H1 (cell line): ENCODE results near the gene ADAMTS17. TPM values are rescaled to one million over a fixed set of nuclear protein-coding genes. Genes with fewer than 3 reads are reported as not detected.

Source experiments
- CTCF ChIA-PET: fragments of 300-600 bp; sonication (Branson Sonifier 250); formaldehyde crosslinking; loops from one replicate; lab custom pipeline; 2021; ENCODE audit not compliant: partially characterized antibody; lab: Charles Lee
- POLR2A ChIA-PET: fragments of 300-600 bp; sonication (Branson Sonifier 250); formaldehyde crosslinking; loops from one replicate; lab custom pipeline; 2021; ENCODE audit warnings: inconsistent platforms; ENCODE audit not compliant: partially characterized antibody; lab: Charles Lee
- DNase-seq, 2 experiments: peaks; one replicate each; pipeline versions ENCODE4 v3.0.0 to v3.0.0-alpha.2; 2010 to 2022; ENCODE audit warnings: low spot score in 2 of 2, low read depth in 1 of 2, mixed read lengths in 1 of 2
- FAIRE-seq: peaks from 2 replicates; lab custom pipeline; 2011; peaks lifted over from hg19 to GRCh38; lab: Jason Lieb, UNC
- H2AFZ ChIP-seq: 2 replicates; pipeline ENCODE4 v1.8.1; 2012; ENCODE audit warnings: low read length, inconsistent platforms
- H2AK5ac ChIP-seq: 2 replicates; pipeline ENCODE4 v1.6.1; 2013; ENCODE audit warnings: low read depth, low read length
- H2BK120ac ChIP-seq: replicated peaks from 2 replicates; pipeline ENCODE3; 2013; ENCODE audit warnings: low read depth, low read length, inconsistent platforms
- H2BK12ac ChIP-seq: 2 replicates; pipeline ENCODE4 v1.6.1; 2013; ENCODE audit warnings: low read depth, low read length
- H2BK15ac ChIP-seq: 2 replicates; pipeline ENCODE4 v1.6.1; 2013; ENCODE audit warnings: low read length
- H2BK20ac ChIP-seq: 2 replicates; pipeline ENCODE4 v1.6.1; 2013; ENCODE audit warnings: low read length
- H2BK5ac ChIP-seq: 2 replicates; pipeline ENCODE4 v1.6.1; 2013; ENCODE audit warnings: low read depth, low read length
- H3K14ac ChIP-seq: 2 replicates; pipeline ENCODE4 v1.6.1; 2013; ENCODE audit warnings: inconsistent platforms; ENCODE audit not compliant: insufficient read length
- H3K18ac ChIP-seq: 2 replicates; pipeline ENCODE4 v1.6.1; 2013; ENCODE audit warnings: low read length; ENCODE audit errors: extremely low read depth
- H3K23ac ChIP-seq: 2 replicates; pipeline ENCODE4 v1.6.1; 2013; ENCODE audit warnings: inconsistent platforms; ENCODE audit not compliant: insufficient read length
- H3K23me2 ChIP-seq: 2 replicates; pipeline ENCODE4 v1.6.1; 2013; ENCODE audit warnings: low read depth, low read length
- H3K27ac ChIP-seq: 2 replicates; pipeline ENCODE4 v1.6.1; 2011; ENCODE audit warnings: low read depth, low read length, inconsistent platforms
- H3K27me3 ChIP-seq, 4 experiments: replicated peaks in 1 of 4; 1 replicate in 1 of 4; 2 replicates in 3 of 4; pipeline versions ENCODE4 v1.6.1 to v1.8.1; 2011 to 2013; ENCODE audit warnings: low read length in 3 of 4, mild to moderate bottlenecking in 3 of 4, inconsistent platforms in 2 of 4, mixed read lengths in 2 of 4, moderate library complexity in 1 of 4; ENCODE audit not compliant: control insufficient read depth in 3 of 4, insufficient read depth in 3 of 4; ENCODE audit errors: extremely low read depth in 1 of 4
- H3K36me3 ChIP-seq, 4 experiments: 2 replicates each; pipeline versions ENCODE4 v1.6.1 to v1.8.1; 2011 to 2013; ENCODE audit warnings: mild to moderate bottlenecking in 4 of 4, low read length in 3 of 4, moderate library complexity in 2 of 4, control low read depth in 1 of 4, inconsistent platforms in 1 of 4; ENCODE audit not compliant: insufficient read depth in 4 of 4, control insufficient read depth in 2 of 4
- H3K4ac ChIP-seq: replicated peaks from 2 replicates; pipeline ENCODE3; 2013; ENCODE audit warnings: low read length, low read depth, mixed read lengths, inconsistent platforms; ENCODE audit not compliant: insufficient read length
- H3K4me1 ChIP-seq, 4 experiments: replicated peaks in 1 of 4; 1 replicate in 1 of 4; 2 replicates in 3 of 4; pipeline versions ENCODE4 v1.6.1 to v1.8.1; 2011 to 2013; ENCODE audit warnings: low read length in 3 of 4, inconsistent platforms in 2 of 4, mixed read lengths in 1 of 4; ENCODE audit not compliant: insufficient read depth in 4 of 4, control insufficient read depth in 3 of 4
- H3K4me2 ChIP-seq, 2 experiments: 2 replicates each; pipeline versions ENCODE4 v1.6.1 to v1.8.1; 2011 to 2013; ENCODE audit warnings: low read depth in 2 of 2, low read length in 2 of 2, control low read depth in 1 of 2, inconsistent platforms in 1 of 2, mild to moderate bottlenecking in 1 of 2; ENCODE audit not compliant: insufficient read depth in 1 of 2
- H3K4me3 ChIP-seq, 4 experiments: fragments of 200-600, 300-600 bp in 1 of 4; sonication (generic), shearing (Covaris generic), sonication (Bioruptor Twin) in 1 of 4; 2 replicates each; pipeline versions ENCODE4 v1.5.1 to v1.8.1; 2011 to 2016; ENCODE audit warnings: low read length in 4 of 4, low read depth in 3 of 4, control low read depth in 2 of 4, inconsistent platforms in 2 of 4, mild to moderate bottlenecking in 2 of 4, mixed read lengths in 1 of 4, moderate library complexity in 1 of 4; ENCODE audit not compliant: insufficient read depth in 2 of 4; ENCODE audit errors: extremely low read depth in 1 of 4
- H3K56ac ChIP-seq: replicated peaks from 2 replicates; pipeline ENCODE3; 2013; ENCODE audit warnings: low read depth, mild to moderate bottlenecking, mixed read lengths, low read length, inconsistent platforms; ENCODE audit not compliant: insufficient read length
- H3K79me1 ChIP-seq: 2 replicates; pipeline ENCODE4 v1.6.1; 2013; ENCODE audit warnings: low read depth, low read length, control low read depth
- H3K79me2 ChIP-seq, 2 experiments: 2 replicates each; pipeline versions ENCODE4 v1.6.1 to v1.8.1; 2012 to 2013; ENCODE audit warnings: low read length in 2 of 2, mild to moderate bottlenecking in 2 of 2, inconsistent platforms in 1 of 2; ENCODE audit not compliant: insufficient read depth in 2 of 2, control insufficient read depth in 1 of 2
- H3K9ac ChIP-seq, 4 experiments: replicated peaks in 1 of 4; 1 replicate in 1 of 4; 2 replicates in 3 of 4; pipeline versions ENCODE4 v1.6.1 to v1.8.1; 2011 to 2013; ENCODE audit warnings: low read depth in 3 of 4, low read length in 3 of 4, control low read depth in 2 of 4, mild to moderate bottlenecking in 2 of 4, moderate library complexity in 2 of 4, inconsistent platforms in 1 of 4; ENCODE audit errors: extremely low read depth in 1 of 4
- H3K9me3 ChIP-seq, 2 experiments: 2 replicates each; pipeline versions ENCODE4 v1.6.1 to v1.8.1; 2012 to 2013; ENCODE audit warnings: mild to moderate bottlenecking in 2 of 2, moderate library complexity in 2 of 2, control low read depth in 1 of 2, inconsistent platforms in 1 of 2, low read depth in 1 of 2, low read length in 1 of 2, mixed read lengths in 1 of 2; ENCODE audit not compliant: insufficient read depth in 2 of 2
- H4K20me1 ChIP-seq, 2 experiments: replicated peaks in 1 of 2; 2 replicates each; pipeline versions ENCODE3 to v1.8.1; 2011 to 2013; ENCODE audit warnings: inconsistent platforms in 2 of 2, low read length in 2 of 2, mild to moderate bottlenecking in 1 of 2; ENCODE audit not compliant: insufficient read depth in 2 of 2, control insufficient read depth in 1 of 2
- H4K5ac ChIP-seq: 2 replicates; pipeline ENCODE4 v1.6.1; 2013; ENCODE audit warnings: low read length, low read depth, mixed read lengths, inconsistent platforms; ENCODE audit not compliant: insufficient read length
- H4K8ac ChIP-seq: 2 replicates; pipeline ENCODE4 v1.8.0; 2013; ENCODE audit warnings: mild to moderate bottlenecking, moderate library complexity, low read length, inconsistent platforms; ENCODE audit not compliant: insufficient read depth; ENCODE audit errors: extremely low read depth
- H4K91ac ChIP-seq: replicated peaks from 2 replicates; pipeline ENCODE3; 2013; ENCODE audit warnings: low read length, mixed read lengths, inconsistent platforms; ENCODE audit not compliant: insufficient read length
- EZH2 ChIP-seq: fragments of 200-600 bp; sonication (generic); IDR thresholded peaks from 2 replicates; pipeline ENCODE4 v1.7.1; 2012; ENCODE audit warnings: low read depth, mild to moderate bottlenecking, moderate library complexity, low read length, inconsistent platforms; ENCODE audit not compliant: severe bottlenecking
- POU5F1 ChIP-seq: IDR thresholded peaks from 2 replicates; pipeline ENCODE4 v1.6.1; 2011; ENCODE audit warnings: low read depth, mild to moderate bottlenecking, low read length, moderate library complexity
- WGBS, 2 experiments: shearing (Covaris generic) in 1 of 2; methylation state at CpG; one replicate each; pipeline versions ENCODE4 v1.1.6 to v1.1.7; 2013 to 2015; ENCODE audit warnings: low lambda C conversion rate in 2 of 2, mixed read lengths in 2 of 2, inconsistent platforms in 1 of 2, low coverage in 1 of 2, missing lambda C conversion rate in 1 of 2; ENCODE audit not compliant: insufficient replicate concordance in 2 of 2, insufficient coverage in 1 of 2, insufficient read length in 1 of 2; ENCODE audit errors: extremely low coverage in 1 of 2, missing lambda C conversion rate in 1 of 2; 5-methylcytosine and 5-hydroxymethylcytosine counted together
- polyA plus RNA-seq, 7 experiments: library from polyadenylated mRNA; depleted of rRNA in 3 of 7; stranded (reverse) in 5 of 7; unstranded in 2 of 7; fragments of >200 nt in 5 of 7; fragments of 200-250 nt in 2 of 7; gene quantifications; 1 replicate in 5 of 7; 2 replicates in 1 of 7; 4 replicates in 1 of 7; pipeline versions ENCODE4 v1.2.1 to v1.2.3, GENCODE V29; 2011 to 2013; ENCODE audit warnings: missing spikeins in 2 of 7, mixed read lengths in 2 of 7
- total RNA-seq: library from RNA; stranded (reverse); fragmentation: NEBNext Ultra II Directional; extraction: Animal tissue kit (Norgen Biotek cat#: 25700); gene quantifications from 2 replicates; pipeline ENCODE4 v1.2.1, GENCODE V29; 2021

The ADAMTS17 gene
- total and polyA plus RNA-seq, 2 of the 8 experiments (the other 6 are each of a cell fraction or from before 2014, with no cell fraction given) = 0.51 to 1.7 TPM

GRCh38 chr15:100160953-100161352 lies 180.8 kb downstream of the ADAMTS17 start:
- Histone ChIP-seq H4K5ac (no peak overlapping the region), H3K79me2 (no peaks in the 10 kb centered on the region), H2BK5ac (no peak overlapping the region), H2BK15ac (no peak overlapping the region), H2AK5ac (no peak overlapping the region), H2BK20ac (no peak overlapping the region), H3K9me3 (no peaks in the 10 kb centered on the region), H4K8ac (no peak overlapping the region), H2BK120ac (no peak overlapping the region), H3K4ac (no peak overlapping the region), H3K18ac (no peak overlapping the region), H3K4me3 (no peak overlapping the region), H3K4me2 (no peak overlapping the region), H3K14ac (no peak overlapping the region), H3K9ac (no peak overlapping the region), H3K27ac (no peak overlapping the region), H3K79me1 (no peaks in the 10 kb centered on the region), H4K20me1 (no peaks in the 10 kb centered on the region), H4K91ac (no peak overlapping the region), H3K36me3 (no peaks in the 10 kb centered on the region), H3K23ac (no peak overlapping the region), H2BK12ac (no peak overlapping the region), H3K23me2 (no peaks in the 10 kb centered on the region), H2AFZ (no peak overlapping the region), H3K27me3 (no peaks in the 10 kb centered on the region), H3K4me1 (no peaks in the 10 kb centered on the region), H3K56ac (no peak overlapping the region)
- ChIA-PET CTCF (interaction anchor here (1.4 to 1.8 kb wide), 2 partner anchors 19 to 28 kb away, joined by 3 to 5 read pairs; no protein-coding TSS in a partner anchor), POLR2A (no interaction called here)
- FAIRE-seq (no peak), DNase-seq (no peak)
- 86% methylated on average over 10 of the region's 11 CpGs; no CpG with 5 or more reads in 1 of the 2 experiments for WGBS, 2 experiments
- no peak for TF ChIP-seq POU5F1
- TF ChIP-seq EZH2 = no peak
